Chondrocyte (in vitro differentiated cells): ENCODE results near the gene RALGAPB. TPM values are rescaled to one million over a fixed set of nuclear protein-coding genes. Genes with fewer than 3 reads are reported as not detected.
A peak's percentile ranks its signal among the peaks of the same experiment; 100 is the strongest.

Experiments
- DNase-seq: peaks from one replicate; pipeline ENCODE4 v3.0.0; 2021; ENCODE audit warnings: mixed read lengths, low spot score
- H3K27ac Mint-ChIP-seq: one replicate; pipeline ENCODE4 v1.8.0; 2021; ENCODE audit warnings: mild to moderate bottlenecking, moderate library complexity, mixed read lengths; ENCODE audit not compliant: unreplicated experiment
- H3K27me3 Mint-ChIP-seq: 2 replicates; pipeline ENCODE4 v1.8.0; 2021; ENCODE audit warnings: low read depth, mixed read lengths
- H3K36me3 Mint-ChIP-seq: 2 replicates; pipeline ENCODE4 v1.8.0; 2021; ENCODE audit warnings: low read depth, mixed read lengths
- H3K4me1 Mint-ChIP-seq: 2 replicates; pipeline ENCODE4 v1.8.0; 2021; ENCODE audit warnings: low read depth, mild to moderate bottlenecking, mixed read lengths
- H3K4me3 Mint-ChIP-seq: one replicate; pipeline ENCODE4 v1.8.0; 2021; ENCODE audit warnings: mild to moderate bottlenecking, moderate library complexity, mixed read lengths; ENCODE audit not compliant: unreplicated experiment
- H3K9me3 Mint-ChIP-seq: 2 replicates; pipeline ENCODE4 v1.8.0; 2021; ENCODE audit warnings: low read depth, mixed read lengths
- CTCF ChIP-seq: fragments of 200-600 bp; sonication (generic); IDR thresholded peaks from 2 replicates; pipeline ENCODE4 v1.5.0; 2021; ENCODE audit warnings: antibody characterized with exemption, mild to moderate bottlenecking, moderate library complexity
- total RNA-seq: library from RNA; stranded (reverse); gene quantifications from 3 replicates; pipeline ENCODE4 v1.2.1, GENCODE V29; 2021

Gene RALGAPB
- total RNA-seq, 1 donor from 2014 or later = 32.6 TPM

DNA sequence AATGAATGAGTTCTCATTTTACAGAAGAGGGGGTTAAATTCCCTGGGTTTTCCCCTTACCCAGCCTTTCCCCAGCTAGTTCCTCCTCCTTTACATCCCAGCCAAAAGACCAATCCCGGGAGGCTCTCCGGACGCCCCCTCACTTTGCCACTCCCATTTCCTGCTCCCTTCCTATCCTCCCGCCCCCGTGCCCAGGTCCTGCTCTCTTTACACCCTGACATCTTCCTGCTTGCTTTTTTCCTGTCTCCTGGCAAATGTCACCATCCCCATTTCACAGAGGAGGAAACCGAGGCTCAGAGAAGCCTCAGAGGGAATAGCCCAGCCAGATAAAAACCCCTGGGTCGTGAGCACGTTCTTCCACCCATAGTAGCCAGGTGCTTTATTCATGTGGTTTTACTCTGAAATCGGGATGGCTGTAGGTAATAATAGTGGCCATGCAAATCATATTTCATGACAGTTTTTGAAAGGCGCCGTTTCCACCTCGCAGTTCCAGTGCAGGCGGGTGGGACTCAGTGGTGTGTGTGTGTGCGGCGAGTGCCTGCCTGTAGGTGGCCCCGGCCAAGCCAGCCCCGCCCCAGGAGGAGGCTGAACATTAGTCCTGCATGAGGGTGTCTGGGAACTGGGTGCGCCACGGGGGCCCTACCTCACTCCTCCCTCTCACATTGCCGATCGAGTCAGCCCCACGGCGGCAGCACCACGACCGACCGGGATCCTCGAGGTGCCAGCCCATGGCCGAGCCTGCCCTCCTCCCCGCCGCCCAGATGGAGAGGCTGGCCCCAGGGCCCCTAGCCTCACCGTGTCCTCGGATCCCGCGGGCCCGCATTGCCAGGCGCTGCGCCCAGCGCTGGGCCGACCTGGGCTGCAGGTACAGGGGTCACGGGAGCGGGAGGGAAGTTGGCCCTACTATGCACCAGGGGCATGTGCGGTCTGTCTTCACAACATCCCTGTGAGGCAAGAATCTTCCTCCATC is 128.9 kb downstream of the RALGAPB start, which contains the start of gene ARHGAP40:
Gene ARHGAP40 (plus strand): TSS at position 594 of the 969 bp plus-strand sequence.
- H3K36me3 Mint-ChIP-seq = no peaks in the 10 kb centered on the region
- H3K9me3 Mint-ChIP-seq = no peaks in the 10 kb centered on the region
- peaks cover 17% of the 10 kb centered on the region for H3K4me1 Mint-ChIP-seq
- peaks cover 41% of the 10 kb centered on the region for H3K27me3 Mint-ChIP-seq
- no peak for DNase-seq
- peak; percentile 26 for TF ChIP-seq CTCF
- H3K4me3 Mint-ChIP-seq = peak within 1 kb of the TSS; percentile 40
- no peak within 1 kb of the TSS for H3K27ac Mint-ChIP-seq

- Mint-ChIP-seq H3K27me3 (peaks cover 37% of the 10 kb centered on the region), H3K4me1 (peaks cover 17% of the 10 kb centered on the region), H3K9me3 (no peaks in the 10 kb centered on the region), H3K36me3 (no peaks in the 10 kb centered on the region), H3K4me3 (no peak overlapping the region), H3K27ac (no peak overlapping the region)
- no peak for DNase-seq
- no peak for TF ChIP-seq CTCF
Observed at GRCh38 chr20:38602185-38602581, 129.5 kb downstream of the RALGAPB start.

- no peaks in the 10 kb centered on the region for H3K36me3 Mint-ChIP-seq
- peaks cover 17% of the 10 kb centered on the region for H3K4me1 Mint-ChIP-seq
- H3K27ac Mint-ChIP-seq = no peak overlapping the region
- peaks cover 35% of the 10 kb centered on the region for H3K27me3 Mint-ChIP-seq
- no peak for TF ChIP-seq CTCF
- no peak overlapping the region for H3K4me3 Mint-ChIP-seq
- no peak for DNase-seq
- no peaks in the 10 kb centered on the region for H3K9me3 Mint-ChIP-seq
Observed at GRCh38 chr20:38603286-38603685, 130.6 kb downstream of the RALGAPB start.

DNA sequence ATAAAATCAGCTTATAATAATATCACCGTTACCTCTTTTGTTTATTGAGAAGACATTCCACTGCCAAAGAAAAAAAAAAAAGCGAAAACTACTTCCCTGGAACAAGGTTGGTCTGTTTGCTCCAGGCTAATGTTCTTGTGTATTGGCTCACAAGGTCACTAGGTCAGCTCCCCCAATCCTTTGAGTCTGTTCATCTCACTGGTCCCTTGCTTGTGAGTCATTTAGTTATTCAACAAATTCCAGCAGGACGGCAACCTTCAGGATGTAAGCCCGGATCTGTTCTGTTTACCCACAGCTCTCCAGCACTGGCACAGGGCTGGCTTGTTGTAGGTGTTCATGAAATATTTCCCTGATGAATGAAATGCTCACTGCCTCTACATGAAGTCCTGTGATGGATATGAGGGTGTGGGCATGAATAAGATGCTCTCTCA is 132.2 kb downstream of the RALGAPB start:
- H3K4me3 Mint-ChIP-seq = no peak overlapping the region
- no peaks in the 10 kb centered on the region for H3K9me3 Mint-ChIP-seq
- DNase-seq = no peak
- peaks cover 13% of the 10 kb centered on the region for H3K4me1 Mint-ChIP-seq
- H3K36me3 Mint-ChIP-seq = no peaks in the 10 kb centered on the region
- no peak for TF ChIP-seq CTCF
- H3K27me3 Mint-ChIP-seq = peaks cover 36% of the 10 kb centered on the region
- H3K27ac Mint-ChIP-seq = no peak overlapping the region

DNA sequence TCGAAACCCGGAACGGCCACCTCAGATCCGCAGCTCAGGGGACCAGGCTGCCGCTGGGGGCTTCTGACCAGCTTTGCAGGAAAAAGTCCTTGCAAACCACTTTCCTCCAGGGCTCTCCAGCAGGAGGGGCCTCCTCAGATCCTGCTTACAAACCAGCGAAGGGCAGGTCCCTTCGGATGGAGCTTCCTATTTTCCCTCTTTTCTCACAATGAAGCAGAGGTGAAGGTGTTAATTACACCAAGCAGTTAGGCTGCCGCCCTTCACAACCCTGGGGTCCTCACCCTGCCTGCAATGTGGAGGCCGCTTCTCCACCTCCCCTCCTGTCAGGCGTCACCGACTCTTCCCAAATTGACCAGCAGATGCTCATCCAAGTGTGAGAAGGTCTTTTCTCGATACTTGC is 134.7 kb downstream of the RALGAPB start:
- no peaks in the 10 kb centered on the region for H3K9me3 Mint-ChIP-seq
- DNase-seq = no peak
- no peak for TF ChIP-seq CTCF

More for the DNA sequence above, 134.7 kb downstream of the RALGAPB start:
- Mint-ChIP-seq H3K4me3 (no peak overlapping the region), H3K36me3 (no peaks in the 10 kb centered on the region), H3K27me3 (peaks cover 27% of the 10 kb centered on the region), H3K27ac (no peak overlapping the region), H3K4me1 (peaks cover 7% of the 10 kb centered on the region)
